Thyroid gland (tissue), 4 donors: ENCODE results near the gene SAYSD1. TPM values are rescaled to one million over a fixed set of nuclear protein-coding genes. Genes with fewer than 3 reads are reported as not detected.
A peak's percentile ranks its signal among the peaks of the same experiment; 100 is the strongest.

Experiments
- DNase-seq, 2 donors: peaks; one replicate each; pipeline ENCODE4 v3.0.0-alpha.2; 2019
- H3K27ac ChIP-seq, 3 donors: fragments of 200-600 bp; sonication (generic); 1 replicate in 2 of 3; 2 replicates in 1 of 3; pipeline ENCODE4 v1.5.1; 2016 to 2019; ENCODE audit warnings: mild to moderate bottlenecking in 1 of 3, moderate library complexity in 1 of 3
- H3K27me3 ChIP-seq: fragments of 200-600 bp; sonication (generic); one replicate; pipeline ENCODE4 v1.5.1; 2019
- H3K36me3 ChIP-seq, 2 donors: fragments of 200-600 bp; sonication (generic); one replicate each; pipeline ENCODE4 v1.5.1; 2016 to 2019
- H3K4me1 ChIP-seq, 2 donors: fragments of 200-600 bp; sonication (generic); one replicate each; pipeline ENCODE4 v1.5.1; 2017 to 2019
- H3K4me3 ChIP-seq, 3 donors: fragments of 200-600 bp; sonication (generic); replicated peaks in 1 of 3; 1 replicate in 2 of 3; 2 replicates in 1 of 3; pipeline ENCODE4 v1.5.1; 2016; ENCODE audit warnings: mild to moderate bottlenecking in 1 of 3
- H3K9me3 ChIP-seq: fragments of 200-600 bp; sonication (generic); one replicate; pipeline ENCODE4 v1.5.1; 2017
- POLR2A ChIP-seq, 2 donors: fragments of 450-650 bp; IDR thresholded peaks; one replicate each; pipeline ENCODE4 v1.6.1; 2017; ENCODE audit warnings: antibody characterized with exemption in 2 of 2, mild to moderate bottlenecking in 2 of 2, moderate library complexity in 1 of 2
- WGBS, 2 donors: methylation state at CpG; one replicate each; pipeline ENCODE4 v1.1.5; 2017; 5-methylcytosine and 5-hydroxymethylcytosine counted together
- intact Hi-C: fragments of 100-400 bp; cut with DNase I; formaldehyde crosslinking; loops from one replicate; pipeline ENCODE4 v1.15.1; 2023
- total RNA-seq, 4 donors: library from RNA; depleted of rRNA; stranded (reverse); fragments of >200 nt; gene quantifications; one replicate each; pipeline ENCODE4 v1.2.3, GENCODE V29; 2016
- TF ChIP-seq, protein P1 (sequence below), 6 experiments: fragments of 200-600 bp in 3 of 6; fragments of 450-650 bp in 3 of 6; sonication (generic) in 3 of 6; IDR thresholded peaks; one replicate each; pipeline ENCODE4 v1.5.1; 2016 to 2019; ENCODE audit warnings: antibody characterized with exemption in 6 of 6, mild to moderate bottlenecking in 2 of 6, inconsistent platforms in 1 of 6, moderate library complexity in 1 of 6

Gene SAYSD1
- total RNA-seq, 4 donors from 2014 or later = 22.7 to 36.5 (median 29.2) TPM

DNA sequence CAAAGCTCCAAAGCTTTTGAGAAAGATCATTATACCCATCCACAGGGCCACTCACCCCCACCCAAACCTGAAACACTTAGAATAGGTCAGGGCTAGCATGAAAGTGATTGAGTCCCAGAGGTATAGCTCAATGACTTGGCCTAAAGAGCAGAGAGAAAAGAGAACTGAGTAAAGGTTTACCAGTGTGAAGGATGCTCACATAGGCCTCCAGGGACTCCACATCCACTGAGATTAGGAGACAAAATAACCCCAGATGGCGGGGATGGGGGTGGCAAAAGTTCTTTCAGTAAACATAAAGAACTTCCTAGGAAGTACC, 12.2 kb downstream of the SAYSD1 start:
- intact Hi-C loops = no loop called here
- no peaks in the 10 kb centered on the region for H3K9me3 ChIP-seq
- DNase-seq = no peak
- WGBS, 2 donors = 96 to 97% methylated on average over 1 of the region's 1 CpG
- TF ChIP-seq, protein P1, sequence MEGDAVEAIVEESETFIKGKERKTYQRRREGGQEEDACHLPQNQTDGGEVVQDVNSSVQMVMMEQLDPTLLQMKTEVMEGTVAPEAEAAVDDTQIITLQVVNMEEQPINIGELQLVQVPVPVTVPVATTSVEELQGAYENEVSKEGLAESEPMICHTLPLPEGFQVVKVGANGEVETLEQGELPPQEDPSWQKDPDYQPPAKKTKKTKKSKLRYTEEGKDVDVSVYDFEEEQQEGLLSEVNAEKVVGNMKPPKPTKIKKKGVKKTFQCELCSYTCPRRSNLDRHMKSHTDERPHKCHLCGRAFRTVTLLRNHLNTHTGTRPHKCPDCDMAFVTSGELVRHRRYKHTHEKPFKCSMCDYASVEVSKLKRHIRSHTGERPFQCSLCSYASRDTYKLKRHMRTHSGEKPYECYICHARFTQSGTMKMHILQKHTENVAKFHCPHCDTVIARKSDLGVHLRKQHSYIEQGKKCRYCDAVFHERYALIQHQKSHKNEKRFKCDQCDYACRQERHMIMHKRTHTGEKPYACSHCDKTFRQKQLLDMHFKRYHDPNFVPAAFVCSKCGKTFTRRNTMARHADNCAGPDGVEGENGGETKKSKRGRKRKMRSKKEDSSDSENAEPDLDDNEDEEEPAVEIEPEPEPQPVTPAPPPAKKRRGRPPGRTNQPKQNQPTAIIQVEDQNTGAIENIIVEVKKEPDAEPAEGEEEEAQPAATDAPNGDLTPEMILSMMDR (IDR thresholded peaks at IDR 0.05) = no peak
- no peak for TF ChIP-seq POLR2A (IDR thresholded peaks at IDR 0.05)
- no peaks in the 10 kb centered on the region for H3K4me1 ChIP-seq
- peaks cover 0 to 9% of the 10 kb centered on the region in 2 donors for H3K36me3 ChIP-seq
- H3K27me3 ChIP-seq = no peaks in the 10 kb centered on the region
- no peak overlapping the region for H3K27ac ChIP-seq
- H3K4me3 ChIP-seq = no peak overlapping the region

- DNase-seq = no peak
- Histone ChIP-seq H3K4me3 (no peak overlapping the region), H3K36me3 (peaks cover 0 to 9% of the 10 kb centered on the region in 2 donors), H3K9me3 (no peaks in the 10 kb centered on the region), H3K27ac (no peak overlapping the region), H3K27me3 (no peaks in the 10 kb centered on the region), H3K4me1 (no peaks in the 10 kb centered on the region)
- TF ChIP-seq, protein P1 (IDR thresholded peaks at IDR 0.05) = peak in 1 of 6 experiments; percentile 25
- TF ChIP-seq POLR2A (IDR thresholded peaks at IDR 0.05) = no peak
- WGBS, 2 donors = 51 to 52% methylated on average over 12 of the region's 12 CpGs
- intact Hi-C loops = no loop called here
Observed at GRCh38 chr6:39102071-39102820, 12.7 kb downstream of the SAYSD1 start.

GRCh38 chr6:39100358-39100757, 14.6 kb downstream of the SAYSD1 start:
- no peak for DNase-seq
- Histone ChIP-seq H3K9me3 (no peaks in the 10 kb centered on the region), H3K36me3 (peaks cover 0 to 4% of the 10 kb centered on the region in 2 donors), H3K27ac (no peak overlapping the region), H3K4me3 (no peak overlapping the region), H3K27me3 (no peaks in the 10 kb centered on the region), H3K4me1 (no peaks in the 10 kb centered on the region)
- WGBS, 2 donors = 80 to 82% methylated on average over 3 of the region's 3 CpGs
- intact Hi-C loops = no loop called here
- TF ChIP-seq POLR2A (IDR thresholded peaks at IDR 0.05) = no peak
- TF ChIP-seq, protein P1 (IDR thresholded peaks at IDR 0.05) = no peak

GRCh38 chr6:39095578-39095977, 19.4 kb downstream of the SAYSD1 start:
- intact Hi-C loops = no loop called here

DNA sequence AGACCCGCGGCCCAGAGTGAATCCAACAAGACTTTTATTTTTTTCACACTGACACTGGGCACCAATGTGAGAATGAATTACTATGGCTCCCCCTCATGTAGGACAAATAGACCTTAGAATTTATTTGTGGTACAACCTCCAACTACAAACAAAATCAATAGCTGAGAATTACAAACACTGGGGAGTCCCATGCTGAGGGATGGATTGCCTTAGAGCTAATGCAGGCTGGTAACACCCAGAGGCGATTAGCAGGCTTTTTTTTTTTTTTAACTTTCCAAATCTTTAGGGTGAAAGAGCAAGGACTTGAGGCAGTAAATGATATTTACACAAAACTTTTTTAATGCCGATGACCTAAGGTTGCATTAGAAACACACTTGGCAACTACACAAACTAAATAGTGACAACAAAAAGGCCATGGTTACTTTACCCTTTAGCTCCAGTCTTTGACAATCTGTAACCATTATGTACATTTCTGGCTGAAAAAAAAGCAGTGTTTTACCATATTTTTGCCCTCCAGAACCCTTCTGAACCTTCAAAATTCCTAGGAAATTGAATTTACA, 21.8 kb downstream of the SAYSD1 start:
- no peaks in the 10 kb centered on the region for H3K36me3 ChIP-seq
- H3K4me3 ChIP-seq = no peak overlapping the region
- 80 to 81% methylated on average over 4 of the region's 4 CpGs for WGBS, 2 donors

More at GRCh38 chr6:39095578-39095977, 19.4 kb downstream of the SAYSD1 start:
- Histone ChIP-seq H3K27ac (no peak overlapping the region), H3K4me1 (no peaks in the 10 kb centered on the region), H3K9me3 (no peaks in the 10 kb centered on the region), H3K4me3 (no peak overlapping the region), H3K36me3 (no peaks in the 10 kb centered on the region), H3K27me3 (no peaks in the 10 kb centered on the region)
- TF ChIP-seq, protein P1 (IDR thresholded peaks at IDR 0.05) = no peak
- TF ChIP-seq POLR2A (IDR thresholded peaks at IDR 0.05) = no peak
- DNase-seq = no peak

More for the DNA sequence above, 21.8 kb downstream of the SAYSD1 start:
- Histone ChIP-seq H3K27ac (no peak overlapping the region), H3K4me1 (no peaks in the 10 kb centered on the region), H3K27me3 (no peaks in the 10 kb centered on the region), H3K9me3 (no peaks in the 10 kb centered on the region)
- TF ChIP-seq, protein P1 (IDR thresholded peaks at IDR 0.05) = no peak
- TF ChIP-seq POLR2A (IDR thresholded peaks at IDR 0.05) = no peak
- intact Hi-C loops = no loop called here
- DNase-seq = no peak
